ENCODE measurements around the gene RNF214. TPM values are rescaled to one million over a fixed set of nuclear protein-coding genes. Genes with fewer than 3 reads are reported as not detected.
A peak's percentile ranks its signal among the peaks of the same experiment; 100 is the strongest.

RNF214 gene
- polyA plus RNA-seq, 1 donor from 2014 or later = 7.6 TPM

GRCh38 chr11:117230999-117231841, 1.3 kb upstream of the RNF214 start:
- H2AFZ ChIP-seq (ENCODE audit: low read depth, low read length) = peak overlapping the region; percentile 1
- H3K9me2 ChIP-seq (ENCODE audit: insufficient read depth, low read length) = no peaks in the 10 kb centered on the region
- TF ChIP-seq SMC3 (conservative IDR thresholded peaks at IDR 0.05; ENCODE audit: poor library complexity) = no peak
- TF ChIP-seq EZH2 (IDR thresholded peaks at IDR 0.05; ENCODE audit: borderline replicate concordance, insufficient read depth, low read length, poor library complexity, severe bottlenecking) = no peak
- TF ChIP-seq TAF1 (IDR thresholded peaks at IDR 0.05; ENCODE audit: low read depth) = no peak
- no peak for TF ChIP-seq RAD21 (conservative IDR thresholded peaks at IDR 0.05)
- TF ChIP-seq CTCF (IDR thresholded peaks at IDR 0.05; ENCODE audit: poor library complexity, severe bottlenecking) = no peak
- TF ChIP-seq REST (IDR thresholded peaks at IDR 0.05; ENCODE audit: borderline replicate concordance) = no peak
- no peak for TF ChIP-seq POLR2AphosphoS5 (IDR thresholded peaks at IDR 0.05)
- no peak for TF ChIP-seq EP300 (conservative IDR thresholded peaks at IDR 0.05; ENCODE audit: poor library complexity, severe bottlenecking)
- TF ChIP-seq MXI1 (conservative IDR thresholded peaks at IDR 0.05; ENCODE audit: poor library complexity, severe bottlenecking) = no peak
- no peaks in the 10 kb centered on the region for H3K27me3 ChIP-seq (ENCODE audit: insufficient read depth, low read depth, low read length)
- peak overlapping the region; percentile 99 for H3K27ac ChIP-seq (ENCODE audit: low read length)
- H3K4me2 ChIP-seq (ENCODE audit: low read length) = peak overlapping the region; percentile 96
- no peaks in the 10 kb centered on the region for H3F3A ChIP-seq (ENCODE audit: insufficient read depth, low read length, poor library complexity, severe bottlenecking)
- H3K79me2 ChIP-seq (replicated peaks; ENCODE audit: insufficient read depth, low read length) = peaks cover 49% of the 10 kb centered on the region
- H3K4me3 ChIP-seq (ENCODE audit: low read length) = peak overlapping the region; percentile 95
- peak overlapping the region; percentile 99 for H3K9ac ChIP-seq (ENCODE audit: low read length)
- H3K9me3 ChIP-seq (ENCODE audit: low read length) = no peaks in the 10 kb centered on the region
- H3K36me3 ChIP-seq (ENCODE audit: insufficient read depth, low read length) = no peaks in the 10 kb centered on the region
- no peaks in the 10 kb centered on the region for H4K20me1 ChIP-seq (ENCODE audit: insufficient read depth)

- peak within 1 kb of the TSS; percentile 99 for H3K27ac ChIP-seq (ENCODE audit: low read length)
- H4K20me1 ChIP-seq (ENCODE audit: insufficient read depth) = no peaks in the 10 kb centered on the region
- peaks cover 49% of the 10 kb centered on the region for H3K79me2 ChIP-seq (replicated peaks; ENCODE audit: insufficient read depth, low read length)
- H3K36me3 ChIP-seq (ENCODE audit: insufficient read depth, low read length) = peaks cover 4% of the 10 kb centered on the region
- no peaks in the 10 kb centered on the region for H3K9me2 ChIP-seq (ENCODE audit: insufficient read depth, low read length)
- no peaks in the 10 kb centered on the region for H3K9me3 ChIP-seq (ENCODE audit: low read length)
- peak within 1 kb of the TSS; percentile 96 for H3K4me3 ChIP-seq (ENCODE audit: low read length)
- peak within 1 kb of the TSS; percentile 99 for H3K9ac ChIP-seq (ENCODE audit: low read length)
- peak within 1 kb of the TSS; percentile 96 for H3K4me2 ChIP-seq (ENCODE audit: low read length)
- H3F3A ChIP-seq (ENCODE audit: insufficient read depth, low read length, poor library complexity, severe bottlenecking) = no peaks in the 10 kb centered on the region
- peak within 1 kb of the TSS; percentile 90 for H2AFZ ChIP-seq (ENCODE audit: low read depth, low read length)
- TF ChIP-seq TAF1 (IDR thresholded peaks at IDR 0.05; ENCODE audit: low read depth) (no peak), POLR2AphosphoS5 (IDR thresholded peaks at IDR 0.05) (no peak), RAD21 (conservative IDR thresholded peaks at IDR 0.05) (no peak), MXI1 (conservative IDR thresholded peaks at IDR 0.05; ENCODE audit: poor library complexity, severe bottlenecking) (peak; percentile 86), REST (IDR thresholded peaks at IDR 0.05; ENCODE audit: borderline replicate concordance) (no peak), EZH2 (IDR thresholded peaks at IDR 0.05; ENCODE audit: borderline replicate concordance, insufficient read depth, low read length, poor library complexity, severe bottlenecking) (no peak)
- H3K27me3 ChIP-seq (ENCODE audit: insufficient read depth, low read depth, low read length) = no peaks in the 10 kb centered on the region
These were observed 704 bp upstream of the RNF214 start, which contains the start of gene PCSK7 for GRCh38 chr11:117231842-117232091. Gene PCSK7, minus strand, starts transcription at chr11:117232073. Its CDS starts 2,229 bp downstream, at chr11:117229844.
